B cell (primary cell): ENCODE data around the gene SUN3. TPM values are rescaled to one million over a fixed set of nuclear protein-coding genes. Genes with fewer than 3 reads are reported as not detected.

ENCODE experiments used
- ATAC-seq: fragments of 200-7000 bp; cut with Tn5 transposase; one replicate; pipeline ENCODE4 v1.10.0; 2021; ENCODE audit warnings: low read depth, mild to moderate bottlenecking, moderate number of reproducible peaks, moderate library complexity
- CTCF ChIA-PET: fragments of 350-600 bp; sonication (Branson Sonifier 250); formaldehyde crosslinking; loops from one replicate; lab custom pipeline; 2021; ENCODE audit warnings: antibody characterized with exemption, inconsistent platforms; lab: Charles Lee
- POLR2A ChIA-PET: fragments of 350-600 bp; sonication (Branson Sonifier 250); formaldehyde crosslinking; loops from one replicate; lab custom pipeline; 2021; ENCODE audit warnings: antibody characterized with exemption; lab: Charles Lee
- DNase-seq: peaks from one replicate; pipeline ENCODE4 v3.0.0; 2013
- H2AFZ ChIP-seq: 2 replicates; pipeline ENCODE4 v1.6.1; 2012; ENCODE audit warnings: mild to moderate bottlenecking, low read depth, low read length; ENCODE audit not compliant: insufficient read depth, poor library complexity, severe bottlenecking
- H3K27ac ChIP-seq, 2 donors: 1 replicate in 1 of 2; 2 replicates in 1 of 2; pipeline ENCODE4 v1.5.1; 2012 to 2013; ENCODE audit warnings: low read length in 2 of 2, mild to moderate bottlenecking in 2 of 2, moderate library complexity in 1 of 2
- H3K27me3 ChIP-seq, 4 experiments: fragments of 200-600 bp in 1 of 4; sonication (generic) in 1 of 4; replicated peaks in 1 of 4; 1 replicate in 2 of 4; 2 replicates in 2 of 4; pipeline versions ENCODE4 v1.6.1 to v1.7.0; 2013 to 2016; ENCODE audit warnings: low read length in 3 of 4, mild to moderate bottlenecking in 2 of 4, mixed read lengths in 1 of 4, moderate library complexity in 1 of 4; ENCODE audit not compliant: insufficient read depth in 4 of 4, control insufficient read depth in 3 of 4; ENCODE audit errors: control extremely low read depth in 1 of 4
- H3K36me3 ChIP-seq, 2 experiments: replicated peaks in 1 of 2; 1 replicate in 1 of 2; 2 replicates in 1 of 2; pipeline versions ENCODE4 v1.6.1 to v1.7.1; 2013; ENCODE audit warnings: low read length in 1 of 2; ENCODE audit not compliant: insufficient read depth in 2 of 2, control insufficient read depth in 1 of 2; ENCODE audit errors: control extremely low read depth in 1 of 2, extremely low read depth in 1 of 2
- H3K4me1 ChIP-seq, 2 donors: fragments of 200-600 bp in 1 of 2; sonication (generic) in 1 of 2; 1 replicate in 1 of 2; 2 replicates in 1 of 2; pipeline versions ENCODE4 v1.5.1 to v1.6.1; 2013 to 2017; ENCODE audit warnings: low read length in 2 of 2; ENCODE audit not compliant: control insufficient read depth in 2 of 2, insufficient read depth in 2 of 2
- H3K4me2 ChIP-seq: replicated peaks from 2 replicates; pipeline ENCODE3; 2012; ENCODE audit warnings: mild to moderate bottlenecking, low read depth, low read length; ENCODE audit not compliant: poor library complexity, severe bottlenecking
- H3K4me3 ChIP-seq, 5 experiments: fragments of 200-600 bp in 1 of 5; sonication (generic) in 1 of 5; 1 replicate in 3 of 5; 2 replicates in 2 of 5; pipeline versions ENCODE4 v1.5.1 to v1.7.0; 2011 to 2016; ENCODE audit warnings: low read length in 4 of 5, mild to moderate bottlenecking in 4 of 5, low read depth in 2 of 5, control low read depth in 1 of 5, moderate library complexity in 1 of 5; ENCODE audit not compliant: insufficient read depth in 1 of 5; ENCODE audit errors: control extremely low read depth in 1 of 5, extremely low read depth in 1 of 5
- H3K79me2 ChIP-seq: fragments of 200-600 bp; sonication (generic); one replicate; pipeline ENCODE4 v1.6.0; 2016; ENCODE audit warnings: low read length; ENCODE audit not compliant: control insufficient read depth, insufficient read depth
- H3K9ac ChIP-seq: fragments of 200-600 bp; sonication (generic); 2 replicates; pipeline ENCODE4 v1.6.1; 2017; ENCODE audit warnings: mild to moderate bottlenecking, low read length, moderate library complexity
- H3K9me3 ChIP-seq, 3 donors: one replicate each; pipeline versions ENCODE4 v1.6.1 to v1.7.1; 2013; ENCODE audit warnings: low read length in 2 of 3; ENCODE audit not compliant: control insufficient read depth in 2 of 3, insufficient read depth in 1 of 3; ENCODE audit errors: control extremely low read depth in 1 of 3
- H4K20me1 ChIP-seq: 2 replicates; pipeline ENCODE4 v1.6.0; 2012; ENCODE audit warnings: mild to moderate bottlenecking, low read length; ENCODE audit not compliant: insufficient read depth, control insufficient read depth, poor library complexity, severe bottlenecking
- H3K27ac Mint-ChIP-seq: one replicate; pipeline ENCODE4 v1.8.0; 2021; ENCODE audit warnings: mixed read lengths
- H3K27me3 Mint-ChIP-seq: one replicate; pipeline ENCODE4 v1.8.0; 2021; ENCODE audit warnings: mixed read lengths
- H3K4me1 Mint-ChIP-seq: one replicate; pipeline ENCODE4 v1.8.0; 2021; ENCODE audit warnings: mixed read lengths
- H3K4me3 Mint-ChIP-seq: one replicate; pipeline ENCODE4 v1.8.0; 2021; ENCODE audit warnings: mixed read lengths
- H3K9me3 Mint-ChIP-seq: one replicate; pipeline ENCODE4 v1.8.0; 2022; ENCODE audit warnings: mixed read lengths; ENCODE audit not compliant: insufficient read depth
- EZH2 ChIP-seq: IDR thresholded peaks from 2 replicates; pipeline ENCODE4 v1.6.1; 2012; ENCODE audit warnings: borderline replicate concordance, low read depth, mild to moderate bottlenecking, moderate library complexity, low read length; ENCODE audit not compliant: insufficient read depth, poor library complexity, severe bottlenecking
- WGBS: methylation state at CpG from one replicate; pipeline ENCODE4 v1.1.5; 2013; ENCODE audit warnings: missing lambda C conversion rate; ENCODE audit not compliant: insufficient coverage; 5-methylcytosine and 5-hydroxymethylcytosine counted together
- intact Hi-C: fragments of 100-400 bp; cut with micrococcal nuclease; formaldehyde crosslinking; loops from one replicate; pipeline ENCODE4 v1.10.0; 2022
- polyA plus RNA-seq: library from polyadenylated mRNA; depleted of rRNA; stranded (reverse); fragments of >200 nt; gene quantifications from 2 replicates; pipeline ENCODE4 v1.2.3, GENCODE V29; 2012
- total RNA-seq, 2 donors: library from RNA; stranded (reverse); fragments of 120-200 nt in 1 of 2; gene quantifications; 1 replicate in 1 of 2; 2 replicates in 1 of 2; pipeline versions ENCODE4 v1.2.3 to v1.2.4, GENCODE V29; 2013 to 2022
- TF ChIP-seq, protein P1 (sequence below): fragments of 200-600 bp; IDR thresholded peaks from one replicate; pipeline ENCODE4 v1.8.0; 2022; ENCODE audit warnings: antibody characterized with exemption, mild to moderate bottlenecking

Gene SUN3
- total and polyA plus RNA-seq, 2 donors (not counting 1 experiment from before 2014, with no cell fraction given): not detected

DNA sequence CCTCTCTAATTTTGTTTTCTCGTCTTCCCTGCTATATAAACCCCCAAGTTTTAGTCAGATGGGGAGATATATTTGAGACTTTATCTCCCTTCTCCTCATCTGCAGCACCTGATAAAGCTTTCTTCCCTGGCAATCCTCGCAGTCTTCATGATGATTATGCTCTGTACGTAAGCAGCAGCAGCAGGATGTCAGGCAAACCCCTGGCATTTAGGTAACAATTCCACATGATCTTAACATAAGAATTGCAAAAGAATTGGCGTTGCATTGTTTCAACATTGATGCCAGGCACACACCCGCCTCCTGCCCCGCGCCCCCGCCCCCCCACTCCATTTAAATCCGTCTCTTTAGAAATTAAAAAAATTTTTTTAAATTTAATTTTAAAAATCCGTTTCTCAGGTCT lies 86.8 kb downstream of the SUN3 start:
- Histone ChIP-seq H4K20me1 (no peaks in the 10 kb centered on the region), H3K27me3 (no peaks in the 10 kb centered on the region), H3K36me3 (no peaks in the 10 kb centered on the region), H2AFZ (no peak overlapping the region), H3K27ac (no peak overlapping the region), H3K79me2 (no peaks in the 10 kb centered on the region), H3K4me1 (peaks cover 19 to 20% of the 10 kb centered on the region in 2 donors), H3K9me3 (no peaks in the 10 kb centered on the region), H3K4me3 (no peak overlapping the region), H3K9ac (no peak overlapping the region), H3K4me2 (no peak overlapping the region)
- H3K4me1 Mint-ChIP-seq: peaks cover 20% of the 10 kb centered on the region
- H3K27ac Mint-ChIP-seq: no peak overlapping the region
- WGBS: no CpG with 5 or more reads among the region's 10 CpGs
- TF ChIP-seq, protein P1, sequence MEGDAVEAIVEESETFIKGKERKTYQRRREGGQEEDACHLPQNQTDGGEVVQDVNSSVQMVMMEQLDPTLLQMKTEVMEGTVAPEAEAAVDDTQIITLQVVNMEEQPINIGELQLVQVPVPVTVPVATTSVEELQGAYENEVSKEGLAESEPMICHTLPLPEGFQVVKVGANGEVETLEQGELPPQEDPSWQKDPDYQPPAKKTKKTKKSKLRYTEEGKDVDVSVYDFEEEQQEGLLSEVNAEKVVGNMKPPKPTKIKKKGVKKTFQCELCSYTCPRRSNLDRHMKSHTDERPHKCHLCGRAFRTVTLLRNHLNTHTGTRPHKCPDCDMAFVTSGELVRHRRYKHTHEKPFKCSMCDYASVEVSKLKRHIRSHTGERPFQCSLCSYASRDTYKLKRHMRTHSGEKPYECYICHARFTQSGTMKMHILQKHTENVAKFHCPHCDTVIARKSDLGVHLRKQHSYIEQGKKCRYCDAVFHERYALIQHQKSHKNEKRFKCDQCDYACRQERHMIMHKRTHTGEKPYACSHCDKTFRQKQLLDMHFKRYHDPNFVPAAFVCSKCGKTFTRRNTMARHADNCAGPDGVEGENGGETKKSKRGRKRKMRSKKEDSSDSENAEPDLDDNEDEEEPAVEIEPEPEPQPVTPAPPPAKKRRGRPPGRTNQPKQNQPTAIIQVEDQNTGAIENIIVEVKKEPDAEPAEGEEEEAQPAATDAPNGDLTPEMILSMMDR: no peak
- no peak for TF ChIP-seq EZH2
- intact Hi-C loops: loop anchor here (10.0 kb wide), 1 partner anchor 1223 kb away; no protein-coding TSS in a partner anchor
- no peaks in the 10 kb centered on the region for H3K9me3 Mint-ChIP-seq
- no peaks in the 10 kb centered on the region for H3K27me3 Mint-ChIP-seq
- POLR2A ChIA-PET: no interaction called here
- H3K4me3 Mint-ChIP-seq: no peak overlapping the region
- DNase-seq: no peak
- no peak for ATAC-seq
- CTCF ChIA-PET: no interaction called here

DNA sequence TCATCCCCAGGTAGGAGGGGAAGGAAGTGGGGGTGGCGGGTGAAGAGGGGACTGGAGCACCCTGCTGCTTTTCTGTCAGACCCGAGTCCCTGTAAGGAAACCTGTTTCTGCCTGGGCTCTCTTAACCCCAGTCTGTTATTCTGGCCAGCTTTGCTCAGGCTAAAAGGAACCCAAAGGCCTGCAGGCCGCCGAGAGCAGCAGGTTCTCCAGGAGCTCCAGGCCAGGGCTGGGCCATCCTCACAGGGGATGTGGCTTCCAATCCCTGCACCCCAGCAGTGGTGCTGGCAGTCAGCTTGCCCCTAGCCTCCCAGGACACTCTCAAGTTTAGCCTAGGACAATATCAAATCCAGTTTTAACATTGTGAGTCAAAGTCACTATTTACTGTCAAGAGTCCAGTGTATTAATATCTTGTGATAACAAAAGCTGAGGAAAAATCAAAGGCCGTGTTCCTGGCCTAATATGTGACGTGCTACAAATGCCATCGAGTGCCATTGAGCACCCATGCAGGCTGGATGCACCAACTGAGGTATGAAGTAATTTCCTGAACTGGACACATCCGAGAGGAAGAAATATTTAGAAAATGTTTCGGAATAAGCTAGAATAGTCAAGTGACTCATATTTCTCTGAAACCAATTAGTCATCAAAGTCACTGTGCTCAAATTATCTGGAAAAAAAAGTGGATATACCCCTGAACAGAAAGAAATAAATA lies 87.6 kb downstream of the SUN3 start:
- Histone ChIP-seq H3K36me3 (no peaks in the 10 kb centered on the region), H4K20me1 (no peaks in the 10 kb centered on the region), H3K4me1 (peaks cover 27% of the 10 kb centered on the region in 2 donors), H3K9me3 (no peaks in the 10 kb centered on the region), H3K27ac (no peak overlapping the region), H2AFZ (no peak overlapping the region), H3K4me2 (no peak overlapping the region), H3K9ac (no peak overlapping the region), H3K79me2 (no peaks in the 10 kb centered on the region), H3K4me3 (no peak overlapping the region), H3K27me3 (no peaks in the 10 kb centered on the region)
- WGBS: 91% methylated on average over 7 of the region's 9 CpGs
- H3K4me1 Mint-ChIP-seq: peaks cover 28% of the 10 kb centered on the region
- intact Hi-C loops: loop anchor here (10.0 kb wide), 1 partner anchor 1224 kb away; no protein-coding TSS in a partner anchor
- TF ChIP-seq, protein P1: no peak
- TF ChIP-seq EZH2: no peak
- H3K4me3 Mint-ChIP-seq: no peak overlapping the region
- no peaks in the 10 kb centered on the region for H3K27me3 Mint-ChIP-seq
- POLR2A ChIA-PET: no interaction called here
- no peak overlapping the region for H3K27ac Mint-ChIP-seq
- no peaks in the 10 kb centered on the region for H3K9me3 Mint-ChIP-seq
- DNase-seq (no peak), ATAC-seq (no peak)
- CTCF ChIA-PET: interaction anchor here (1.0 to 1.1 kb wide), 2 partner anchors 13 to 169 kb away, joined by 3 to 4 read pairs; no protein-coding TSS in a partner anchor
